Motor neuron (in vitro differentiated cells): Measurements from ENCODE around the gene OGFOD2. TPM values are rescaled to one million over a fixed set of nuclear protein-coding genes. Genes with fewer than 3 reads are reported as not detected.
"Not testable (repeated sequence)": the region's sequence is repeated elsewhere in the genome, so short reads cannot be mapped to it uniquely, and the experiment has no call there.

Experiments used
- ATAC-seq, 8 experiments: fragments of 200-7000 bp; cut with Tn5 transposase; replicated peaks in 6 of 8; 2 replicates each; pipeline ENCODE4 v1.8.0; 2021; ENCODE audit warnings: mild to moderate bottlenecking in 8 of 8, moderate library complexity in 8 of 8
- H3K27ac ChIP-seq, 2 donors: fragments of 250-450 bp; sonication (Bioruptor Pico); 2 replicates each; pipeline ENCODE4 v1.9.0; 2021; ENCODE audit warnings: antibody characterized with exemption in 2 of 2, mild to moderate bottlenecking in 2 of 2, moderate library complexity in 1 of 2
- H3K4me1 ChIP-seq, 2 donors: fragments of 250-450 bp; sonication (Bioruptor Pico); replicated peaks in 1 of 2; 2 replicates each; pipeline ENCODE4 v1.6.1; 2021; ENCODE audit warnings: antibody characterized with exemption in 2 of 2, mild to moderate bottlenecking in 2 of 2, moderate library complexity in 1 of 2
- H3K4me3 ChIP-seq, 5 donors: fragments of 250-450 bp; sonication (Bioruptor Pico); 2 replicates each; pipeline ENCODE4 v1.9.0; 2021; ENCODE audit warnings: antibody characterized with exemption in 5 of 5, mild to moderate bottlenecking in 5 of 5, moderate library complexity in 4 of 5
- WGBS, 10 experiments: fragments of 450-650 bp; shearing (Covaris generic); methylation state at CpG; one replicate each; pipeline ENCODE4 v1.0.0; 2022; 5-methylcytosine and 5-hydroxymethylcytosine counted together
- in situ Hi-C, 9 experiments: fragments of 400-800 bp; cut with MboI; loops; one replicate each; pipeline ENCODE4 v1.15.0; 2021; ENCODE audit warnings: low sequenced_read_pairs in 9 of 9, low pct_unique_long_range_greater_than_20kb in 2 of 9; ENCODE audit not compliant: unreplicated experiment in 9 of 9
- total RNA-seq, 8 experiments: library from RNA; unstranded; fragments of 300-600 nt; gene quantifications; 2 replicates each; pipeline versions ENCODE4 v1.2.3 to v1.2.4, GENCODE V29; 2022

OGFOD2 gene
- 10 to 100 TPM in 6 of 8 experiments, 1 to 10 TPM in 2; 7.1 to 17.7 (median 11.9) TPM for total RNA-seq

- ATAC-seq: peak; percentile 83 to 88 (median 85)
- peak within 1 kb of the TSS; percentile 98 to 99 for H3K27ac ChIP-seq
- in situ Hi-C loops: loop anchor here in 4 of 9 experiments (25.0 kb wide), 1 partner anchor 113 kb away; no protein-coding TSS in a partner anchor
- H3K4me1 ChIP-seq: peaks cover 10 to 19% of the 10 kb centered on the region in 2 donors
- 0 to 4% (median 0%) methylated on average over 2 to 14 of the region's 66 CpGs; no CpG with 5 or more reads in 3 of the 10 experiments for WGBS, 10 experiments
- H3K4me3 ChIP-seq: peak within 1 kb of the TSS; percentile 63 to 99 (median 93)
Measured at GRCh38 chr12:122974892-122975789, at the start of gene OGFOD2. Gene OGFOD2 (plus strand): TSS chr12:122975244. CDS start chr12:122975252, 8 bp downstream.

GRCh38 chr12:122927756-122928403 lies 47.2 kb upstream of the OGFOD2 start:
- H3K27ac ChIP-seq: no peak overlapping the region
- WGBS, 10 experiments: 76 to 100% (median 86%) methylated on average over 2 to 7 of the region's 11 CpGs; no CpG with 5 or more reads in 2 of the 10 experiments
- peaks cover 0 to 5% of the 10 kb centered on the region in 2 donors for H3K4me1 ChIP-seq
- no peak overlapping the region for H3K4me3 ChIP-seq
- in situ Hi-C loops: no loop called here
- no peak for ATAC-seq

- in situ Hi-C loops: no loop called here
- H3K4me3 ChIP-seq: no peak overlapping the region
- WGBS, 10 experiments: 68 to 80% (median 76%) methylated on average over 2 to 7 of the region's 12 CpGs; no CpG with 5 or more reads in 6 of the 10 experiments
- peaks cover 0 to 5% of the 10 kb centered on the region in 2 donors for H3K4me1 ChIP-seq
- ATAC-seq: peak in 1 of 8 experiments; percentile 57
- H3K27ac ChIP-seq: no peak overlapping the region
Measured at GRCh38 chr12:122928404-122929147, 46.5 kb upstream of the OGFOD2 start.

DNA sequence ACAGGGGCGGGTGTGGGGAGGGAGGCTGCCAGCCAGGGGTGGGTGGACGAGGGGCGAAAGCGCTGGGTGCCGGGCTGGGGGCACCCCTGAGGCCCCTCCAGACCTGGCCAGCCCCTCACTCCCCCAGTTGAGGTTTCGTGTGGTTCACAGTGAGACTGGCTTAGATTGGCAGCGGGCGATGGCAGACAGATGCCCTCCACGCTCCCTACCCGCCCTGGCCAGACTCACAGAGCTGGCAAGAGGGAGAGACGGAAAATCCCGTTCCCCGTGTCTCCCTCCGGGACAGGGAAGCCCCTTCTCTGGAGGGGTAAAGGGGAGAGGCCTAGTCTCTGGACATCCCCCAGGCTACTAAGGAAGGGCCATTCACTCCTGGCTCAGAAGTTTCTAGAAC lies 45.9 kb upstream of the OGFOD2 start:
- ATAC-seq: no peak
- 58 to 90% (median 80%) methylated on average over 1 to 4 of the region's 14 CpGs; no CpG with 5 or more reads in 7 of the 10 experiments for WGBS, 10 experiments
- in situ Hi-C loops: no loop called here
- H3K4me1 ChIP-seq: peaks cover 0 to 5% of the 10 kb centered on the region in 2 donors
- H3K4me3 ChIP-seq: no peak overlapping the region
- H3K27ac ChIP-seq: no peak overlapping the region

GRCh38 chr12:122929812-122930211 lies 45.2 kb upstream of the OGFOD2 start:
- no peak overlapping the region for H3K4me3 ChIP-seq
- no peak overlapping the region for H3K27ac ChIP-seq
- WGBS, 10 experiments: 60 to 100% (median 100%) methylated on average over 1 to 5 of the region's 23 CpGs; no CpG with 5 or more reads in 5 of the 10 experiments
- no peak for ATAC-seq
- in situ Hi-C loops: no loop called here
- peaks cover 0 to 5% of the 10 kb centered on the region in 2 donors for H3K4me1 ChIP-seq

GRCh38 chr12:122932207-122932606 lies 42.8 kb upstream of the OGFOD2 start:
- WGBS, 10 experiments: 80 to 100% methylated on average over 1 to 2 of the region's 8 CpGs; no CpG with 5 or more reads in 8 of the 10 experiments
- Histone ChIP-seq H3K4me1 (peaks cover 0 to 5% of the 10 kb centered on the region in 2 donors), H3K27ac (no peak overlapping the region), H3K4me3 (no peak overlapping the region)
- in situ Hi-C loops: no loop called here
- peak in 3 of 8 experiments; percentile 28 to 88 (median 83) for ATAC-seq

GRCh38 chr12:122934722-122935121 lies 40.3 kb upstream of the OGFOD2 start:
- H3K27ac ChIP-seq: no peak overlapping the region
- 0 to 100% (median 33%) methylated on average over 1 to 3 of the region's 3 CpGs; no CpG with 5 or more reads in 1 of the 10 experiments for WGBS, 10 experiments
- no peak overlapping the region for H3K4me3 ChIP-seq
- ATAC-seq: no peak
- in situ Hi-C loops: no loop called here
- no peaks in the 10 kb centered on the region for H3K4me1 ChIP-seq

GRCh38 chr12:122935318-122935717 lies 39.7 kb upstream of the OGFOD2 start:
- peak in 1 of 8 experiments; percentile 40 for ATAC-seq
- WGBS, 10 experiments: 60 to 100% (median 67%) methylated on average over 1 to 5 of the region's 8 CpGs; no CpG with 5 or more reads in 5 of the 10 experiments
- H3K27ac ChIP-seq: no peak overlapping the region
- no peak overlapping the region for H3K4me3 ChIP-seq
- in situ Hi-C loops: no loop called here
- H3K4me1 ChIP-seq: no peaks in the 10 kb centered on the region

- no peak overlapping the region for H3K27ac ChIP-seq
- H3K4me3 ChIP-seq: no peak overlapping the region
- WGBS, 10 experiments: 20 to 91% (median 83%) methylated on average over 1 to 3 of the region's 3 CpGs; no CpG with 5 or more reads in 1 of the 10 experiments
- ATAC-seq: no peak
- in situ Hi-C loops: no loop called here
- H3K4me1 ChIP-seq: no peaks in the 10 kb centered on the region
Measured at GRCh38 chr12:122937622-122938091, 37.4 kb upstream of the OGFOD2 start.

- Histone ChIP-seq H3K4me3 (no peak overlapping the region), H3K4me1 (no peaks in the 10 kb centered on the region), H3K27ac (no peak overlapping the region)
- peak in 3 of 8 experiments; percentile 37 to 59 (median 45) for ATAC-seq
- WGBS, 10 experiments: 20 to 92% (median 58%) methylated on average over 2 to 4 of the region's 4 CpGs; no CpG with 5 or more reads in 3 of the 10 experiments
- in situ Hi-C loops: no loop called here
Measured at GRCh38 chr12:122939125-122939524, 35.9 kb upstream of the OGFOD2 start.

DNA sequence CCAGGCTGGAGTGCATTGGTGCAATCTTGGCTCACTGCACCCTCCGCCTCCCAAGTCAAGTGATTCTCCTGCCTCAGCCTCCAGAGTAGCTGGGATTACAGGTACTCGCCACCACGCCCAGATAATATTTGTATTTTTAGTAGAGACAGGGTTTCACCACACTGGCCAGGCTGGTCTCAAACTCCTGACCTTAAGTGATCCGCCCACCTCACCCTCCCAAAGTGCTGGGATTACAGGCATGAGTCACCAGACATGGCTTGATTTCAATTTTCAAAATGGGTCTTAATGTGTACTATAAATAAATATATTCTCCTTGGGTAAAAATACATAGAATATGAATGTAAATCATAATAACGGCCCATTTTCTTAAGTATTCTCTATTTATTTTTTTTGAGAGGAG lies 33.7 kb upstream of the OGFOD2 start:
- in situ Hi-C loops, H3K4me1 ChIP-seq, H3K27ac ChIP-seq, H3K4me3 ChIP-seq: not testable (repeated sequence)
- ATAC-seq: peak in 2 of 8 experiments; percentile 27 to 32
- WGBS, 10 experiments: 31 to 93% (median 62%) methylated on average over 1 to 4 of the region's 5 CpGs; no CpG with 5 or more reads in 2 of the 10 experiments

- WGBS, 10 experiments: 80 to 100% (median 96%) methylated on average over 1 to 2 of the region's 2 CpGs; no CpG with 5 or more reads in 6 of the 10 experiments
- ATAC-seq: no peak
- Histone ChIP-seq H3K27ac (no peak overlapping the region), H3K4me1 (no peaks in the 10 kb centered on the region), H3K4me3 (no peak overlapping the region)
- in situ Hi-C loops: no loop called here
Measured at GRCh38 chr12:122942637-122943036, 32.4 kb upstream of the OGFOD2 start.
